Measurements from ENCODE around the gene PTPN6. TPM values are rescaled to one million over a fixed set of nuclear protein-coding genes. Genes with fewer than 3 reads are reported as not detected.
A peak's percentile ranks its signal among the peaks of the same experiment; 100 is the strongest.

Gene PTPN6
- total and polyA plus RNA-seq, 7 donors, result 1.3 to 7.6 (median 3.6) TPM

GRCh38 chr12:6998715-6999451 lies 47.7 kb downstream of the PTPN6 start:
- Histone ChIP-seq H3K4me3 (no peak overlapping the region), H3K27me3 (ENCODE audit: insufficient read depth in 3 of 3, low read length in 2 of 3) (no peaks in the 10 kb centered on the region), H3K4me1 (peaks cover 55% of the 10 kb centered on the region), H3K27ac (peak overlapping the region; percentile 67), H3K36me3 (ENCODE audit: insufficient read depth in 1 of 2, low read depth in 1 of 2) (peaks cover 0 to 6% of the 10 kb centered on the region in 2 donors), H3K9me3 (no peaks in the 10 kb centered on the region)
- ATAC-seq, result peak; percentile 90 to 93 (median 92)
- intact Hi-C loops (cut with DNase I), result no loop called here
- TF ChIP-seq CTCF (IDR thresholded peaks at IDR 0.05), result no peak
- DNase-seq, result peak in 1 of 2 donors; percentile 25

GRCh38 chr12:7001921-7002591 lies 50.9 kb downstream of the PTPN6 start:
- Histone ChIP-seq H3K4me3 (no peak overlapping the region), H3K27me3 (ENCODE audit: insufficient read depth in 3 of 3, low read length in 2 of 3) (no peaks in the 10 kb centered on the region), H3K9me3 (no peaks in the 10 kb centered on the region), H3K27ac (peak overlapping the region; percentile 68), H3K4me1 (peaks cover 77% of the 10 kb centered on the region), H3K36me3 (ENCODE audit: insufficient read depth in 1 of 2, low read depth in 1 of 2) (peaks cover 0 to 4% of the 10 kb centered on the region in 2 donors)
- ATAC-seq, result no peak
- TF ChIP-seq CTCF (IDR thresholded peaks at IDR 0.05), result no peak
- intact Hi-C loops (cut with DNase I), result no loop called here
- 46 to 61% (median 49%) methylated on average over 7 of the region's 7 CpGs for WGBS, 3 donors
- DNase-seq, result no peak

GRCh38 chr12:7004287-7004803 lies 53.2 kb downstream of the PTPN6 start:
- Histone ChIP-seq H3K9me3 (no peaks in the 10 kb centered on the region), H3K27me3 (ENCODE audit: insufficient read depth in 3 of 3, low read length in 2 of 3) (no peaks in the 10 kb centered on the region), H3K4me1 (peaks cover 82% of the 10 kb centered on the region), H3K4me3 (no peak overlapping the region), H3K27ac (peak overlapping the region; percentile 15), H3K36me3 (ENCODE audit: insufficient read depth in 1 of 2, low read depth in 1 of 2) (peaks cover 0 to 4% of the 10 kb centered on the region in 2 donors)
- intact Hi-C loops (cut with DNase I), result no loop called here
- ATAC-seq, result no peak
- DNase-seq, result no peak
- no peak for TF ChIP-seq CTCF (IDR thresholded peaks at IDR 0.05)
- WGBS, 3 donors, result 54 to 74% (median 57%) methylated on average over 2 of the region's 2 CpGs

DNA sequence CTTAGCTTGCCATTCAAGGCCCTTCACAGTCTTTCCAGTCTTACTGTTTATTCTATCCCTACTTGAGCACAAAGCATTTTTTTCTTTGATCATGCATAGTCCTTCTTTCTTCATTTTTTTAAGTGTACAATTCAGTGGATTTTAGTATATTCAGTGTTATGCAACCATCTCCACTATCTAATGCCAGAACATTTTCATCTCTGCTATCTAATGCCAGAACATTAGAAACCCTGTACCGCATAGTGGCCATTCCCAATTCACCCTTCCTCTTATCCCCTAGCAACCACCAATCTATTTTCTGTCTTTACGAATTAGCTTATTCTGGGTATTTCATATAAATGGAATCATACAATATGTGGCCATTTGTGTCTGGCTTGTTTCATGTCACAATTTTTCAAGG lies 53.7 kb downstream of the PTPN6 start:
- DNase-seq (no peak), ATAC-seq (no peak)
- H3K36me3 ChIP-seq (ENCODE audit: insufficient read depth in 1 of 2, low read depth in 1 of 2), result peaks cover 0 to 4% of the 10 kb centered on the region in 2 donors
- peak overlapping the region; percentile 31 for H3K27ac ChIP-seq
- intact Hi-C loops (cut with DNase I), result no loop called here
- H3K9me3 ChIP-seq, result no peaks in the 10 kb centered on the region
- 31 to 48% (median 36%) methylated on average over 2 of the region's 2 CpGs for WGBS, 3 donors
- no peak overlapping the region for H3K4me3 ChIP-seq
- H3K4me1 ChIP-seq, result peaks cover 81% of the 10 kb centered on the region
- no peak for TF ChIP-seq CTCF (IDR thresholded peaks at IDR 0.05)
- H3K27me3 ChIP-seq (ENCODE audit: insufficient read depth in 3 of 3, low read length in 2 of 3), result no peaks in the 10 kb centered on the region
